DOHH2 (cell line): Measurements from ENCODE around the gene SHROOM1.

Experiments used
- CTCF ChIP-seq: fragments of 200-600 bp; sonication (generic); IDR thresholded peaks from one replicate; pipeline ENCODE4 v1.5.1; 2014; ENCODE audit warnings: antibody characterized with exemption, mild to moderate bottlenecking, low read depth, low read length; ENCODE audit not compliant: poor library complexity, severe bottlenecking
- EZH2phosphoT487 ChIP-seq: fragments of 200-600 bp; sonication (generic); IDR thresholded peaks from 2 replicates; pipeline ENCODE4 v1.6.1; 2017; ENCODE audit warnings: borderline replicate concordance, mild to moderate bottlenecking, antibody characterized with exemption, low read length, moderate library complexity, mixed read lengths

GRCh38 chr5:132816554-132816953 lies 13.9 kb downstream of the SHROOM1 start:
- no peak for TF ChIP-seq CTCF
- TF ChIP-seq EZH2phosphoT487 = no peak
